ENCODE measurements around the gene SORCS2.

The SORCS2 gene

DNA sequence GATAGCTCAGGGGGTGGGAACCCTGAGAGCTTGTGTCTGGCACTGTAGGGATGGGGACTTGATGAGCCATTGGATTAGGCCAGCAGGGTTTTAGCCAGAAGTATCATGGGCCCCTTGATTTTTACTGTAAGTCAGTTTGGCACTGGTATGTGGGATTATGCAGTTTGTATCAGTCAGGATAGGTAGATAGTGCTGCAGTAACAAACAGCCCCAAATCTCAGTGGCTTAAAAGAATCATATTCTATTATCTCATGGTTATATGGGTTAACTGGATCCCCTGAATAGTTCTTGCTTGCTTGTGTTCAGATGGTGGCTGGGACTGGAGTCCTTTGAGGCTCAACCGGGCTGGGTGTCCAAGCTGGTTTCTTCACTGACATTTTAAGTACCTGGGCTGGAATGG is 56.5 kb downstream of the SORCS2 start:
- no peak for DNase-seq

DNA sequence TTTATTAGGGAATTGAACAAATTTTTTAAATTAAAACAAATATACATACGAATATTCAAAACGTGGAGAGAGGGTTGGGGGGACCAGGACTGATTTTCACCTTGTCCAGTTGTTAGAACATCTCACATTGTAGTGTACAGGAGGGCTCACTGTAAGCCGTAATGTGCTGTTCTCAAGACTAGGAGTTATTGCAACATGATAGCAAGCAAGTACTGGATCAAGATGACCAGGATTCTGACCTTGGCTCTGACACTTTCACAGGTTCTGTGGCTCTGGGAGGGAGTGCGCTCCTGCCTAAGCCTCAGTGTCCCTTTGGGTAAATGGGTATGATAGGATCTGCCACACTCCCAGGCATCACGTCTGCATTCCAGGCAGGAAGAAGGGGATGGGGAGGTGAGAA is 59.0 kb downstream of the SORCS2 start:
- no peak for DNase-seq

DNA sequence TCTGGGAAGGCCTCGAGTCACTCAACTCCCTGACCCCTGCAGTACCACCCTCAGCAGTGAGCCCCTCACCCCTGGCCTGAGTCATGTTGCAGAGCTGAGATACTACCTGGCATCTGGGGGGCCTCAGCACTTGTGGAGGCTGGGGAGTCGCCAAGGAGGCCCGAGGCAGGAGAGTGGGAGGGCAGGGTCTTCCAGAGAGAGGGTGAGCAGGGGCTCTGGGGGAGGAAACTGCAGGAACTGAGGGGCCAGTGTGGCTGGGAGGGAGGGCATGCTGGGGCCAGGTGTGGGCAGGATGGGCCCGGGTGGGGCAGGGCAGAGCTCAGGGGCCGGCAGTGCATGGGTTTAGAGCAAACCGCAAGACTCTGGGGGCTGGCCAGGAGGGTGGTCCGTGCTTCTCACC is 59.7 kb downstream of the SORCS2 start:
- DNase-seq, result no peak

DNA sequence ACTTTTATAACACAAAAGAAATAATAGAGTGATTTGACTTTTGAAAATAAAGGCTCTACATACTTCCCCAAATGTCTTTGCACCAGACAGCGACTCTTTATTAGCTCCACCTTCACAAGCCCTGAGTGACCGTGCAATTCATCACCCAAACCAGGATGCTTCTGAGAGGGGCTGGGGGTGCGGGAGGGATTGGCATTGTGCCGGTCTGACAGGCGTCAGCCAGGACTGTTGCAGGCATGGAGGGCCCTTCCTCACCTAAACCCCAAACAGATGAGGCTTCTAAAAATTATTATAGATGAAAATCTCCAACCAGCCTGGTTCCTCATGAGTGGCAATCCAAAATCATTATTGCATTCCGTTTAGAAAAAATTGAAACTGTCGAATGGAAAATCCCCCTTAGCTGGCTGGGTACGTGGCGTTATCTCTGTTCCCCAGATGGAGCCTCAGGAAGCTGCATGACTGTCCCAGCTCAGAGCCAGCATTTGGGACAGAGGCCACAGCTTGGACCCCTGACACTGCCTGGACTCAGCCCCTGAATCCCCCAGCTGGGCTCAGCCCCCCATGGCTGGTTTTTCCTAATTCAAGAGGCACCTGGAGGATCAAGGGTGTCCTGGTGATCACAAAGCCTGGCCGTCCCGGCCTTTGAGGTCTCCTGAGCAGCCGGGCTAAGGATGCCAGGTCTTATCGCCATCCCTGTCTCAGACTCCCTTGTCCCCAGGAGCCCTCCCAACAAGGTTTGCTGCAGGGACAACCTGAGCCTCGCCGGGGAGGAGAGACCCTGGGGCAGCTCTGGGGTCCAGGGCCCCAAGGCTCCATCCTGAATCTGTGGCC is 60.4 kb downstream of the SORCS2 start:
- no peak for DNase-seq

DNA sequence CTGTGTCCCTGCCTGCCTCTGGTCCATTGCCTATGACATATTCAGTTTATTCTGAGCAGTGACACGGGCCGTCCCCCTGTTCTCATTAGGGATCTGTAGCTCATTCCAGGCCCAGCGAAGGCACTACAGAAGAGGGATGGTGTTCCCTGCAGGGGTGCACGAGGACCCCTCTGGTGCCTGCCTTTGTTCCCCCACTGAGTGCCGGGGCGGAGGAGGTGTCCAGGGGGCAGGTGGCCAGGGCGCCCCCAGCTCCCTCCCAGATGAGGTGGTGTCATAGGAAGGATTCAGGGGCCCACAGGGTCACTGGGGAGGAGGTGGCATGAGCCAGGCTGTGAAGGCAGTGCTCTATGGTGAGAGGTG is 61.0 kb downstream of the SORCS2 start:
- no peak for DNase-seq

DNA sequence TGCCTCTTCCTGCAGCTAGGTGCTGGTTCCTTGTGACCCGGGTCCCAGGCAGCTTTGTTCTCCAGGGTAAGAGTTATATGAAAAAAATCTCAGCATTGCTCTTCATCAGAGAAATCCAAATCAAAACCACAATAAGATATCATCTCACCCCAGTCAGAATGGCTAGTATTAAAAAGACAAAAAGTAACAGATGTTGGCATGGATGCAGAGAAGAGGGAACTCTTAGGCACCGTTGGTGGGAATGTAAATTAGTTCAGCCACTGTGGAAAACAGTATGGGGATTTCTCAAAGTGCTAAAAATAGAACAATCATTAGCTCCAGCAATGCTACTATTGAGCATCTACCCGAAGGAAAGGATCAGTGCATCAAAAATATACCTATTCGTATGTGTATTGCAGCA is 61.5 kb downstream of the SORCS2 start:
- no peak for DNase-seq

DNA sequence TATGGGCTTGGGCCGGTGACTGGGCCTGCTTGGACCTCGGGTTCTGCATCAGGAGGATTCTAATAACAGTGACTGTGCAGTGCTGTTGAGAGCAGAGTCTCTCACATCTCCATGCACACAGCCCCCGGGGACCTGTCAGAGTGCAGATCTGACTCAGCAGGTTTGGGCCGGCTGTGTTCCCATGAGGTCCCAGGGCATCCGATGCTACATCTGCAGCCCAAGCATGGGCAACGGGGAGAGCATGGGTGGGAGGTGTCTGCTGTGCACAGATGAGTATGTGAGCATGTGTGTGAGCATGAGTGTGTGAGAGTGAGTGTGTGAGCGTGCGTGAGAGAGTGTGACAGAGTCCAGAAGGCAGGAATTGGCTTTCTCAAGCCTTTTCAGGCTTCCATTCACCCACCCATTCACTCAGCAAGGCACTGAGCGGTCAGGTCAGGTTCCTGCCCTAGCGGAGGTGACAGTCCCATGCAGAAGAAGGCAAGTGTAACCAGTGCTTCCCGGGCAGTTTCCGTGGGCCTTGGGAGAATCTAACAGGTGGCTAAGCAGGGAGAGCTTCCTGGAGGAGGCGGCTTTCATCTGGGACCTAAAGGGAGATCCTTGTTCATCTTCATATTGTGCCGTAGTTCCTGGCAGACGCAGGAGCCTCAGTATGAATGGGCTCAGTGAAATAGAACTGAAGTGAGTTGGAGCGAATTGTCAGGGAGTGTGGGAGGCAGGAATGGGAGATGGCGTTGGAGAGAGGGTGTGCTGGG is 62.6 kb downstream of the SORCS2 start:
- no peak for DNase-seq

DNA sequence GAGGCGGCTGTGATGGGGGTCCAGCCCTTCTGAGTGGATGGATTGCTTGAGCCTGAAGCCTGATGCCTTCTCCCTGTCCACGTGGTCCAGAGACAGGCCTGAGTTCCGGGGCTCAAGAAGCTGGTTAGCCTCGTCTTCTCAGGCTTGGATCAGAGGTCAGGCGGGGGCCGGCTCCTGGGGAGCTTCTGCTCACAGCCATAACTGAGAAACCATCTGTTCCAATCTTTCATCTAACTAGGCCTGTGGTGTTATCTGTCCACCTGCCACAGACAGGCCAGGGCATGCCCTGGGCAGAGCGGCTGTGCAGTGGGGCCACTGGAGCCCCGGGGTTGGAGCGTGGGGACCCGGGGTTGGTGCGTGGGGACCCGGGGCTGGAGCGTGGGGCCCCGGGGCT is 63.1 kb downstream of the SORCS2 start:
- DNase-seq, result no peak

DNA sequence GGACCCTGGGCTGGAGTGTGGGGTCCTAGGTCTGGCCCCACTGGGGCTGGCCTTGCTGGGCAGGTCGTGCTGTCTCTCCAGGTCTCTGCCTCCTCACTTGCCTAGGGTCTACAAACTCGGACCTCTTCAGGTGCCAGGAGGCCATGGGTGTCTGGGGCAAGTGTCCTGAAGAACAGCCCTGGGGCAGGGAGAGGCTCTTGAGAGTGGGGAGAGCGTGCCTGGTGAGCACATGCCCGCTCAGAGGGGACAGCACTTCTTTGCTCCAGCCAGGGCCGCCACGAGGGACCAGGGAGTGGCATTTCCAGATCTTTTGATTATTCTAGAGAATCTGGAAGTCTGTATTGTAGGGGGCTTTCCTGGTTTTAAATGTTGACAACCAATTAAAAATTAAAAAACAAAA is 63.7 kb downstream of the SORCS2 start:
- DNase-seq, result no peak

DNA sequence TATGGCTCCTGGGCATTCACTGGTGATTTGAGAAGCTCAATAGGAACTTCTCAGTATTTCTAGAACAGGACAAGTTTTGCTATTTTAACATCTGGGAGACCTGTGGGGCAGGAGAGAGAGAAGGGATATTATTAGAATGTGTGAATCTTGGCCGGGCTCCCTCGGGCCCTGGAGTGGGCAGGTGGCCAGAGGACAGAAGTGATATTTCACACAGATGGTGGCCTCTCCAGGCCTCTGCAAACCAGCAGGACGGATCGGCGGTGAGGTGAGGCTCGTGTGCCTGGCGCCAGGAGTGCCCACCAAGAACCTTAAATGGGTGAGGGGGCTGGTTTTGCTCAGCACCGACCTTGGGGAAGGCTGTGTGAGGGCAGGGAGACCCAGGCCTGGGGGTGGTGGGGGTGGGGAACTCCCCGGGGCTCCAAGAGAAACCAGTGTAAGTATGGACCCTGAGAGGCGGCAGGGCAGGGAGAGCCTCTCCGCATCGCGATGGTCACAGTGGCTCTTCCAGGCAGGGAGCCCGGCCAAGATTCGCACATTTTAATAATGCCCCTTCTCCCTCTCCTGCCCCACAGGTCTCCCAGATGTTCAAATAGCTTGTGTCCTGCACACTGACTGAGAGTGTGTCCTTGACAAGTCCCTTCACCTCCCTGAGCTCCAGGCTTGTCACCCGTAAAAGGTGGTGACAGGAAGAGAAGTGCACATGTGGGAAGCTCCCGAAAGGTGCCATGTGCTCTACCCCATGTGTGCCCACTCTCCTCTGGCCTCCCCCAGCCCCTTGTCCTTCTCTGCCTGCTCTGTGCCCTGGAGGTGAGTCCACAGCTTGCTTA is 64.9 kb downstream of the SORCS2 start:
- DNase-seq, result no peak

DNA sequence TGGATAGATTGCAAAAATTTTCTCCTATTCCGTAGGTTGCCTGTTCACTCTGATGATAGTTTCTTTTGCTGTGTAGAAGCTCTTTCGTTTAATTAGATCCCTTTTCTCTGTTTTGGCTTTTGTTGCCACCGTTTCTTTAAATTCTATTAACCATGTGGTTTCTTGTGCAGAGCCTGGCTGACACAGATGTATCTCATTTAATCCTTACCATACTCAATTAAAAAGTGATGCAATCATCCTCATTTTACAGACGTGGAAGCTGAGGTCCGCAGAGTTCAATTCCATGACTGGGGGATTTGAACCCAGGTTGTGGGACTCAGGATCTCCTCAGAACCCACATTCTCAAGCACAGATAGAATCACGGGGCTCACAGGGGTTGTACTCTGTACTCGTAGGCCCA is 66.7 kb downstream of the SORCS2 start:
- DNase-seq, result no peak

DNA sequence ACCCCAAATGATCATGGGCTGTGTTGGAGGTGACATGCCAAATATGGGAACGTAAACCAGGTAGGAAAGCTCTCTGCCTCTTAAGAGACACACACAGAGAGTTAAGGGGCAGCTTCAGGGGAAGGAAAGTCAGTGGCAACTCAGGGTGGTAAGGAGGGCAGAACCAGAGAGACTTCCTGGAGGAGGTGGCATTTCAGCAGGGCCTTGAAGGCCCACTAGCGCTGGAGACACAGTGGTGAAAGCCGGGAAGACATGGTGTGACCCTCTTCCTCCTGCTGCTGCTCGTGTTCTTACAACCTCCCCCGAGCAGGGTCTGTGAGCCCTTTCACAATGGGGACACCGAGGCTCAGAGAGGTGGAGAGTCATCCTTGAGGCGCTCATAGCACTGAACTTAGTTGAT is 68.2 kb downstream of the SORCS2 start:
- DNase-seq, result no peak

DNA sequence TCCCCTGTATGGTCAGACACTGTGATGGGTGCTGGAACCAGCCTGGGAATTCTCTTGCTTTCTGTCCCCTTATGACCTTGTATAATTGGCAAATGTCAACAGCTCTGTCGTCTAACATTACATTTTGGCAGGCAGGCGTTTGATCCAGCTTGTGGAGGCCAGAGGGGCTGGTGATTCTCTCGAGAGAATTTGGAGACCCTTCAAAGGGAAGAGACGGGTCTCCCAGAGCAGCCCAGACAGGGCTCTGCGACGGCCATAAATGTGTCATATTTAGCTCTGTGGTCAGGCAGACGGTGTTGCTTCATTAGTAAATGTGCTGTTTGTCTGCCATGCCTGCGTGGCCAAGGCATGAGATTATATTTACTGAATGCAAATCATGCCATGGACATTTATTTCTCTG is 68.7 kb downstream of the SORCS2 start:
- no peak for DNase-seq

DNA sequence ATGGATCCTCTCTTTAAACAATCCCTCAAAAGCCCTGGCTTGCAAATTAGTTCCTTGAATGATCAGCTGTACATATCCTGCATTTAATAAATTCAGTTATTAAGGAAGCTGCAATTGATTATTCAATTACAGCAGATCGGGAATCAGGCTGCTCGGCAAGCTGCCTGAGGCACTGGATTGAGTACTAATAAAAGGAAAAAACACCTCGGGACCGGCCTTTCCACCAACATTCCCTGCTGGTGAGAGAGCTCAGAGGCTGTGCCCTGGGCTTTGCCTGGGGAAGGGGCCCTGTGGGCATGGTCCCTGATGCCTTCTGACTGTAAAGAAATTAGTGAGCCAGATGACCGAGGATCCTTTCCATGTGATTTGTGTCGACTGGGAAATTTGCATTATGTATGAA is 69.2 kb downstream of the SORCS2 start:
- DNase-seq, result no peak

DNA sequence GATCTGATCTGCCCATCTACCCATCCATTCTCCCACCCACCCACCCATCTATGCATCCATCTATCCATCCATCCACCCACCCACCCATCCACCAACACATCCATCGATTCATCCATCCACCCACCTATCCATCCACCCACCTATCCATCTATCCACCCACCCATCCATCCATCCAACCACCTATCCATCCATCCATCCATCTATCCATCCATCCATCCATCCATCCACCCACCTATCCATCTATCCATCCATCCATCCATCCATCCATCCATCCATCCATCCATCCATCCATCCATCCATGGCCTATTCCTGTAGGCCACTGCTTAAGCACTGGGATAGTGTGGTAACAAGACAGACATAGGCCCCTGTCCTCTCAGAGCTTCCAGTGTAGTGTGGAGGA is 69.8 kb downstream of the SORCS2 start:
- DNase-seq, result no peak

DNA sequence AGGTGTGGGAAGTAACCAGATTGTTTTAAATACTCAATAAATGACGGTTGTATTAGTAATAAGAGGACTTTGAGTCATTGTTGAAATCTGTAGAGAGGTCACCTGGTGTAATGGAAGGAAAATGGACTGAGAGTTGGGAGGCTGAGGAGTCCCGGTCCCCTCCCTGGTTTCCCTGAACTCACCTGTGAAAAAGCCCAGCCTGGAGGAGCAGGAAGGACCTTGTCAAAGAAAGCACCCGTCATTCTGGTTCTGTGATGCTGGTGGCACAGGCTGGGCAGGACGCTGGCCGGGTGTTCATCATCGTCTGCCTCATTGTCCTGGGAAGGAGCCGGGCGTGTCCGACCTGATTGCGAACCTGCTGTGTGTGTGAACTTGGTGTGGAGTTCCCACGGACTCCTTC is 70.8 kb downstream of the SORCS2 start:
- no peak for DNase-seq

DNA sequence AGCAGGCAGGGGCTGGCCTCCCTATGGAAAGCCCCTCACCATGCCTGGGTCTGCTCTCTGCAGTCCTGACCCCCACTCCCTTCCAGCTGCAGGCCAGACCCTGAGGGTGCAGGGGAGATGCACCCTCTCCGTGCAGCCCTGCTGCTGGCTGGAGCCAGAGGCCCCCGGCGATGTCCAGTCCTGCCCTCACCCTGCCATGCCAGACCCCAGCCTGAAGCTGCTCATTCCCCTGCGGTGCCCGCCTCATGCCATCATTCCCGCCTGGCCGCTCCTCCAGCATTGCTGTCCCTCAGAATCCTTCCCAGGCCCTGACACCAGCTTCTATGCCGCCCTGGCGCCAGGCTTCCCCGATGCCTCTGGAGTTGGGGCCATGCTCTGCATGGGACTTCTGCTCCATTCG is 72.4 kb downstream of the SORCS2 start:
- no peak for DNase-seq

DNA sequence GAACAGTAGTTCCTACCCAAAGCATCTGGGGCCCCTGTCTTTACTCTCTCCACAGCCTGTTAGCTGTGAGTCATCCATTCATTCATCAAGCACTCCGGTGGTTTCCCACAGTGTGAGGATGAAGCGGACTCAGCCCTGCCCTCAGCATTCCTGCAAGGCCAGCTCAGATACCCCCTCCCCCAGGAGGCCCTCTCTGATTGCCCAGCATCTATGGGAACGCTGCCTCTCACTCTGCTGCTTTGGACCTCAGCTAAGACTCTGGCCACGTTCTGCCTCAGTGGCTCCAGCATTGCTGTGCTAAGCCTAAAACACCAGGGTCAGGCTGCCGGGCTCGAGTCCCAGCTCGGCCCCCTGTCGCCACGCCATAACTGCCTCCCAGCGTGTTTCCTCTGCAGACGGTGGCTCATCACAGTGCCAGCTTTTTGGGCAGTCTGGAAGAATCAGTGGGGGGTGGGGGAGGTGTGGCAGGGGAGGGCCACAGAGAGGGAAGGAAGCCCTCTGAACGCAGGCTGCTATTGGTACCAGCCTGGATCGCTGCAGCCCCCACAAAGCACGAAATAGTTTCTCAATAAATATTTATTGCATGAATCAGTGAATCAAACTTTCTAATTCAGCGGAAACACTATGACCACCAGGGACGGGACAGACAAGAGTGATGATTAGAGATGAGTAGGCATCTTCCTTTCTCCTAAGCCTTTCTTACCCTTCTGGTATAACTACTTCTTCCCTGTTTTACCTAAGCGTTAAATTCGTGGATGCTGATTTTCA is 74.4 kb downstream of the SORCS2 start:
- DNase-seq, result no peak

DNA sequence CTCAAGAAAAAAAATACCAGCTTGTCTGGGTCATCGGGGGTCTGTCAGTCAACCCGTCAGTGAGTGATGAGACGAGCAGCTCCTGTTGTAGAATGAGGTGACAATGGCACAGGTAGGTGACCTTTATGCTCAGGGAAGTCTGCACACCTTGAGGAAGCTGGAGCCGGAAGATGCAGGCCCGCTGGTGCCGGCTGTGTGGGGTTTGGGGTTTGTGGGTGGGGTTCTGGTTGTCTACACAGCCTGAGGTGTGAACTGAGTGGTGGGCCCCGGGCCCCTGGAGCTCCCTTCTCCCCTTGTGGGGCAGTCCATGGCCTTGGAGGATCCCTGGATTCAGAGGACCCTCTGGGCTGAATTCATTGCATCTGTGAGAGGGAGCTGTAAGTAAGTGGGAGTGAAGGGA is 75.5 kb downstream of the SORCS2 start:
- DNase-seq, result no peak

DNA sequence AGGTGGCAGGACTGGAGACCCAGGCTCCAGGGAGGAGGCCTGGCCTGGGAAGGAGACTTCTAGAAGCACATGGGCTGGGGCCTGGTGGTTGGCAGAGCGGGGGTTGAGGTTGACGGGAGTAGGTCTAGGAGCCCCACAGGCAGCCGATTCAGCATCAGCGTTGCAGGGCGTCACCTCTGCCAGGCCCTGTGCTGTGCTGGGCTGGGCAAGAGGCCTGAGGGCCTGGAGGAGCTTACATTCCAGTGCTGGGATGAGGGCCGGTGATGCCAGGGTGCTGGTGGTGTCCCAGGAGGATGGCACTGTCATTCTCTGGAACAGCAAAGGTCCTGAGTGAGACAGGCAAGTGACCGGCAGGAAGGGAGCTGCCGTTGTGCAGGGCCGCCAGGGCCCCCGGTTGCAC is 76.6 kb downstream of the SORCS2 start:
- DNase-seq, result no peak

DNA sequence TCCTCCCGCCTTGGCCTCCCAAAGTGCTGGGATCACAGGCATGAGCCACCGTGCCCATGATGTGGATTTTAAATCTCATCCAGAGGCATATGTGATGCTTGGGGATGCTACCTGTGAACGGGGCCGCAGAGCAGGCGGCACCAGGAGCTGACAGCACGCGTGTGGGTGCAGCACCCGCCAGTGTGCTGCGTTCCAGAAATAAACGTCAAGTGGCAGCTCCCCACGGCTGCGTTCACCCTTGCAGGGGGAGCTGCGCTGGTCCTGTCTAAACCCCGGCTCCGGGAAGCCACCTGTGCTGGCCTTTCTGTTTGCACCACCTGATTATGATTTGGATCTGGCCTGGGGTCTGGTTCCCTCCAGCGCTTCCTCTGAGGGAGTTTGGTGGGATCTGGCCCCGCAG is 77.8 kb downstream of the SORCS2 start:
- DNase-seq, result no peak

DNA sequence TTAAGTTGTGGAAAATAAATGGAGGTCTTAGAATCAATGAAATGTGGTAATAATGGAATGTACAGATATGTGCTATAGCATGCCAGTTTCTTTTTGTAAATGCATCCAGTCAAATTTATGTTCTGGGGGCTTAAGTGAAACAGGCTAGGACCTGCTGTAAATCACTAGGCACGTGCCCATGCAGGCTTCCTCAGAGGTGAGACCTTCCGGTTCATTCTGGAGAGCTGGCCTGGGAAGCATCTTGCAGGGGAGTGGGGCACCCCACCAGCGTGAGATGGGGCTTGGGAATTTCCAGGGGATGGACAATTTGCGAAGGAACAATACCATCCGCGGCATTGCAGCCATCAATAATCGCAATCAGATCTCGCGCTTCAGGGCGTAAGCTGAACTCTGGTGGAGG is 80.1 kb downstream of the SORCS2 start:
- no peak for DNase-seq

DNA sequence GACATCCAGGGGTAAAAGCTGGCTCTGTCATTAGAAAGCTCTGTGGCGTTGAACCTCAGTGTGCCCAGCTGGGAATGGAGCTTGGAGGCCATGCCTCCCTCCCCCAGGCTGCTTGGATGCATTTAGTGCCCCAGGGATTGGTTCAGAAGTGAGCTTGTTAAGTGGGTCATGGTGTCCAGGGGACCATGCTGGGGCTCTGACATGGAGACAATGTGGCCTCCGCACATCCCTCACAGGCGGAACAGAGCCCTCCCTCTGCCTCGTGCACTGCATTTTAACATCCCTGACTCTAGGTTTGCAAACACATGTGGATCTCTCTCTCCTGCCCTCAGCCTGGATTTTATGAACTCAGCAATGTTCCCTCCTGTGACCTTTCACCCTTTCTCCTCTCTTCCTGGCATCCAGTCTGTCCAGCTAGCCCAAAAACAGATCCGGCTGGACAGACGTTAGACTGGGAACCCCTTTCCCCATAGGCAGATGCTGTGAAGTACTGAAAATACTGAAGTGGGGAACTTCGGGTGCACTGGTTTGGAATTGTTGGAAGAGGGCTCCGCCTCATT is 81.5 kb downstream of the SORCS2 start:
- no peak for DNase-seq

Measured in CD4-positive, alpha-beta T cell treated with Interleukin-17A for 4 hours (primary cell).